ENCODE measurements around the gene ABI3BP.
A peak's percentile ranks its signal among the peaks of the same experiment; 100 is the strongest.

The ABI3BP gene

DNA sequence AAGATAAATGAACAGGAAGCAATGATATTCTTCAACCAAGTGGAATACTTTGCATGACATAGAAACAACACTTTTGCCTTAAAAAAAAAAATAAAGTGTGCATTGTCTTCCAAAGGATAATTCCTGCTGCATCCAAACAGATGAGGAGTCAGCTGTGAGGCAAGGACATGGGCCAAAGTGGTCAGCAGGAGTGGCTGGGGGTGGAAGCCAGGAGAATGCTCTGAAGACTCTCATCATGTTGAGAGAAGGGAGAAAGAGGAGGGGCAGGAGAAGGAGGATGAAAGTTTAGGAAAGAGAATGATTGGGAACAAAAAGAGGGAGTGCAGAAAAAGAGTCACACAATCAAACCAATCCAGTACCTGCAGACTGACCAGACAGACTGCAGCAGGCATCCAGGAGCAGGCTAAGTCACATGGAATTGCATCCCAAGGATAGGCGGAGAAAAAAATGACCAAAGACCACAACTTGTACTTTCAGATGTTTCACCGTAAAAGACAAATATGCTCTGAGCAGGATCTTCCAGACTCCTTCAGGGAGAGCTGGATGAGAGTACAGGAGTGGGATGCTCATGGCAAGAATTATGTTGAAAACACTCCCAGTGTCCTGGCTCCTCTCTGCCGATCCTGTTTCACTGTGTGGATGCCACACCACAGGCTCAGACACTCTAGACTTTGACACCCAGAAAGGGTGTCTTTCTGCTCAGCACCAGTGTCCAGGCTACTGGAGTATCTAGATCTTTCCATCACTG is 11.9 kb downstream of the ABI3BP start:
- no peak overlapping the region for H3K9ac ChIP-seq (ENCODE audit: low read length)
- H3K36me3 ChIP-seq (ENCODE audit: control insufficient read depth, insufficient read depth, low read length, severe bottlenecking), result no peaks in the 10 kb centered on the region
- H3K27me3 ChIP-seq (replicated peaks; ENCODE audit: control insufficient read depth, insufficient read depth, low read length), result no peaks in the 10 kb centered on the region
- DNase-seq (ENCODE audit: low read depth), result no peak
- no peaks in the 10 kb centered on the region for H3K9me3 ChIP-seq (ENCODE audit: control insufficient read depth, low read length)
- peaks cover 46% of the 10 kb centered on the region for H3K4me1 ChIP-seq (ENCODE audit: control insufficient read depth, insufficient read depth, low read length)
- no peak overlapping the region for H3K4me3 ChIP-seq (ENCODE audit: low read length)

GRCh38 chr3:100978011-100978659 is 15.1 kb downstream of the ABI3BP start:
- H3K4me1 ChIP-seq (ENCODE audit: control insufficient read depth, insufficient read depth, low read length), result peaks cover 50% of the 10 kb centered on the region
- H3K36me3 ChIP-seq (ENCODE audit: control insufficient read depth, insufficient read depth, low read length, severe bottlenecking), result no peaks in the 10 kb centered on the region
- H3K4me3 ChIP-seq (ENCODE audit: low read length), result no peak overlapping the region
- no peaks in the 10 kb centered on the region for H3K9me3 ChIP-seq (ENCODE audit: control insufficient read depth, low read length)
- no peak for DNase-seq (ENCODE audit: low read depth)
- no peaks in the 10 kb centered on the region for H3K27me3 ChIP-seq (replicated peaks; ENCODE audit: control insufficient read depth, insufficient read depth, low read length)
- H3K9ac ChIP-seq (ENCODE audit: low read length), result no peak overlapping the region

DNA sequence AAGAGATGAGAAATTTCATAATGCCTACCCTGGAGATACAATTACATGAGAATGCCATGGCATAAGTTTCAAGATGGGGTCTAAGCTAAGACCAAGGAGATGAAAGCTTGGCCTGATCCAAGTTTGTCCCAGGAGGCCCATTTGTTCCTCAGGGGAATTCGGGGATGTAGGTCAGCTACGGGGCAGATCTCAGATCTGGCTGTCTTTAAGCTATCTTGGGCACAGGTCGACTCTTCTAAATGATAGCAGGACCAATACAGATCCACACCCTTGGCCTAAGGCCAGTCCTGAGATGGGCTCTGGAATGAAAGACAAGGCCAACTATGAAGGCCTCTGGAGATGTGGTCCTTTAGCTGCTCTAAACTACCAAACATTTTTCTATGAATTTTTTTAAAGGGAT is 16.6 kb downstream of the ABI3BP start:
- H3K4me1 ChIP-seq (ENCODE audit: control insufficient read depth, insufficient read depth, low read length), result peaks cover 42% of the 10 kb centered on the region
- H3K27me3 ChIP-seq (replicated peaks; ENCODE audit: control insufficient read depth, insufficient read depth, low read length), result no peaks in the 10 kb centered on the region
- no peak overlapping the region for H3K9ac ChIP-seq (ENCODE audit: low read length)
- H3K9me3 ChIP-seq (ENCODE audit: control insufficient read depth, low read length), result no peaks in the 10 kb centered on the region
- H3K4me3 ChIP-seq (ENCODE audit: low read length), result no peak overlapping the region
- no peaks in the 10 kb centered on the region for H3K36me3 ChIP-seq (ENCODE audit: control insufficient read depth, insufficient read depth, low read length, severe bottlenecking)
- no peak for DNase-seq (ENCODE audit: low read depth)

GRCh38 chr3:100975714-100976113 is 17.5 kb downstream of the ABI3BP start:
- Histone ChIP-seq H3K9me3 (ENCODE audit: control insufficient read depth, low read length) (no peaks in the 10 kb centered on the region), H3K4me1 (ENCODE audit: control insufficient read depth, insufficient read depth, low read length) (peaks cover 38% of the 10 kb centered on the region), H3K9ac (ENCODE audit: low read length) (no peak overlapping the region), H3K36me3 (ENCODE audit: control insufficient read depth, insufficient read depth, low read length, severe bottlenecking) (no peaks in the 10 kb centered on the region), H3K4me3 (ENCODE audit: low read length) (no peak overlapping the region), H3K27me3 (replicated peaks; ENCODE audit: control insufficient read depth, insufficient read depth, low read length) (no peaks in the 10 kb centered on the region)
- no peak for DNase-seq (ENCODE audit: low read depth)

DNA sequence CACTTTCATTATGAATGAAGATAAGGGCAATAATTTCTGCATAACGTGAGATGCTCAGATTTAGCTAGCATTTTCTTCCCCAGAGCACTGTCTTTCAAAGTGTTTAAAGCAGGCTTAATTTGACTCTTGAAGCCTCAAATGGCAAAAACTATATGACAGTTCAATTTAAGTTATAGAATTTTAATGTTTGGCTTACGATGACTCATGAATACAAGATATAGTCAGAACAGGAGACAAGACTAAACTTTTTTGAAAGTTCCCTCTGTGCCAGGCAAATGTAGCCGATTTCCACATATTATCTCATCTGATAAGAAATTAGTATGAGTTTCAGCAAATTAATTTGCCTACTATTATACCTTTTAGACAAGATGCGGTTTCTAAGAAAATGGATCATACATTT is 19.6 kb downstream of the ABI3BP start:
- Histone ChIP-seq H3K27me3 (replicated peaks; ENCODE audit: control insufficient read depth, insufficient read depth, low read length) (no peaks in the 10 kb centered on the region), H3K4me3 (ENCODE audit: low read length) (no peak overlapping the region), H3K36me3 (ENCODE audit: control insufficient read depth, insufficient read depth, low read length, severe bottlenecking) (no peaks in the 10 kb centered on the region), H3K9me3 (ENCODE audit: control insufficient read depth, low read length) (no peaks in the 10 kb centered on the region), H3K9ac (ENCODE audit: low read length) (no peak overlapping the region), H3K4me1 (ENCODE audit: control insufficient read depth, insufficient read depth, low read length) (peaks cover 35% of the 10 kb centered on the region)
- DNase-seq (ENCODE audit: low read depth), result no peak

DNA sequence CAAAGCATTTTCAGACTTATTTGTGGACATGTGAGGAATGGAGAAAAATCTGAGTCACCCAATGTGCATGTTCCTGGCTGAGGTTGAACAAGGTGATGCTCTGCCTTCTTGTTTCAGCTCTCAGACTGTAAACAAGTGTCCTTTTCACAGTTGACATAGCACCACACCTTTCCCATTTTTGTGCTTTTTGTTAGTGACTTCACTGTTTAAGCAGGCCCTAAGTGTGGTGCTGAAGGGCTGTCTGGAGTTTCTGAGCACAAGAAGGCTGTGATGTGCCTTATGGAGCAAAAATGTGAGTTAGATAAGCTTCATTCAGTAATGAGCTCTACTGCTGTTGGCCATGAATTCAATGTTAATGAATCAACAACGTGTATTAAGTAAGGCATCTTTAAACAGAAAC is 20.4 kb downstream of the ABI3BP start:
- no peak for DNase-seq (ENCODE audit: low read depth)
- Histone ChIP-seq H3K4me3 (ENCODE audit: low read length) (no peak overlapping the region), H3K9ac (ENCODE audit: low read length) (no peak overlapping the region), H3K9me3 (ENCODE audit: control insufficient read depth, low read length) (no peaks in the 10 kb centered on the region), H3K36me3 (ENCODE audit: control insufficient read depth, insufficient read depth, low read length, severe bottlenecking) (no peaks in the 10 kb centered on the region), H3K4me1 (ENCODE audit: control insufficient read depth, insufficient read depth, low read length) (peaks cover 27% of the 10 kb centered on the region), H3K27me3 (replicated peaks; ENCODE audit: control insufficient read depth, insufficient read depth, low read length) (no peaks in the 10 kb centered on the region)

DNA sequence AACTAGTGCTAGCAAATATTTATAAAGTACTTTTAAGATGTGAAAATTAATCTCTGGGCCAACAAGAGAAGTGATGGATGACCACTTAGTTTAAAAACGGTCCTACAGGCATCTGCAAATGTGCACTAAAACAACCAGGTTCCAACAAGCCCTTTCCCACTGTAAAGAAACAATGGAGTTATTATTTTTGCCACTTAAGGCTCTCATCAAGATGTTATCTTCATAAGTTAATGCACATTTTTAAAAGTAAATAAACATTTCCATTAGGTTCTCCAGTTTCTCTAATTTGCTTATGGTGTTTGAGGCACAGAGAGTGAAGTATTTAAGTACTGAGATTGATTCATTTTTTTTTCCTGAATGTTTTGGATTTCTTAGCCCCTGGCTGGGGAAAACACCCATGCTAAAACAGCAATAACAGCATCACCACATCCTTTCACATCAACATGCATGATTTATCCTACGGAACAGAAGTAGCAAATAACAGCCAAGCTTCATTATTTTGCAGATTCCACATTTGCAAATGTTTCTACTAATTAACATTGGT is 20.8 kb downstream of the ABI3BP start:
- Histone ChIP-seq H3K27me3 (replicated peaks; ENCODE audit: control insufficient read depth, insufficient read depth, low read length) (no peaks in the 10 kb centered on the region), H3K36me3 (ENCODE audit: control insufficient read depth, insufficient read depth, low read length, severe bottlenecking) (no peaks in the 10 kb centered on the region), H3K4me3 (ENCODE audit: low read length) (no peak overlapping the region), H3K9me3 (ENCODE audit: control insufficient read depth, low read length) (no peaks in the 10 kb centered on the region), H3K9ac (ENCODE audit: low read length) (no peak overlapping the region), H3K4me1 (ENCODE audit: control insufficient read depth, insufficient read depth, low read length) (peaks cover 25% of the 10 kb centered on the region)
- DNase-seq (ENCODE audit: low read depth), result no peak

DNA sequence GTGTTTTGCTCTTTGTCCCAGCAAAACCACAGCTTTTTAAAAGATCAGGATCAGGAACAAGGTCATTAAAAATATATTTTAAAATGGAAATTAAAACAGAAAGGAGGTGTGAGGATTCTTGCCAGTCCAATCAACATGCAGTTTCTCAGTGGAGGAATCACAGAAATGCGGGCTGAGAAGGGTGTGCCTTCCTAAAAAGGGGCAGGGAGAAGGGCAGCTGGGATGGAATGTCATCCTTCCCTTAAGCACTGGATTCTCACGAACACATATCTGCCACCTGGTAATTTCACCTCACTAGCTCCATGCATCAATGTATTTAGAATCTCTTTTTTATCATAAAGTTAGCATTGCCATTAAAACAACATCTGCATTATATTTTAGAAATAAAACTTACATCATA is 21.4 kb downstream of the ABI3BP start:
- Histone ChIP-seq H3K27me3 (replicated peaks; ENCODE audit: control insufficient read depth, insufficient read depth, low read length) (no peaks in the 10 kb centered on the region), H3K36me3 (ENCODE audit: control insufficient read depth, insufficient read depth, low read length, severe bottlenecking) (no peaks in the 10 kb centered on the region), H3K9ac (ENCODE audit: low read length) (no peak overlapping the region), H3K4me3 (ENCODE audit: low read length) (no peak overlapping the region), H3K4me1 (ENCODE audit: control insufficient read depth, insufficient read depth, low read length) (peaks cover 25% of the 10 kb centered on the region), H3K9me3 (ENCODE audit: control insufficient read depth, low read length) (no peaks in the 10 kb centered on the region)
- DNase-seq (ENCODE audit: low read depth), result no peak

DNA sequence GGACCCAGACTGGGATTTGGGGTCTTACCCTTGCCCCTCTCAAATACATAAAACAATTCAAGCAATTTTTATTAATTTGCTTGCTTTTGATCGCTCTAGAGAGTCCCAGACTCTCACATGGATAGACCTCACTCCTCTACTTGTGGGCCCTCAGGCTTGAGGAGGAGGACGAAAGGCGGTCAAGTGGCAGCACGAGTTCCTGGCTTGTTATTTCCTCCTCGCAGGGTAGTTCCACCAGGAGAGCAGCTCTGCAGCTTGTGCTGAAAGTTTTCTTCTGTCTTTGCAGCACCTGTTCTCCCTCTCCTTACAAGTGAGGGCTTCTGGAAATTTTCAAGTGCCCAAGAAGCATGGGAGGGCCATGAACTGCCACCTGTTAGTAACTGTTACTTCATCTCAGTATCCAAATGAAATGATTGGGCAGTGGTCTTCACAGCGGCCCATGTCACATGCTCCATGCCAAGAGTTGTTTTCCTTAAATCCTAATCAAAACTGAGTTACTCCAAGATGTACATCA is 22.7 kb downstream of the ABI3BP start:
- Histone ChIP-seq H3K4me3 (ENCODE audit: low read length) (no peak overlapping the region), H3K36me3 (ENCODE audit: control insufficient read depth, insufficient read depth, low read length, severe bottlenecking) (no peaks in the 10 kb centered on the region), H3K9me3 (ENCODE audit: control insufficient read depth, low read length) (no peaks in the 10 kb centered on the region), H3K9ac (ENCODE audit: low read length) (no peak overlapping the region), H3K27me3 (replicated peaks; ENCODE audit: control insufficient read depth, insufficient read depth, low read length) (no peaks in the 10 kb centered on the region), H3K4me1 (ENCODE audit: control insufficient read depth, insufficient read depth, low read length) (peaks cover 22% of the 10 kb centered on the region)
- no peak for DNase-seq (ENCODE audit: low read depth)

- Histone ChIP-seq H3K9ac (ENCODE audit: low read length) (no peak overlapping the region), H3K4me1 (ENCODE audit: control insufficient read depth, insufficient read depth, low read length) (peaks cover 18% of the 10 kb centered on the region), H3K4me3 (ENCODE audit: low read length) (no peak overlapping the region), H3K9me3 (ENCODE audit: control insufficient read depth, low read length) (no peaks in the 10 kb centered on the region), H3K36me3 (ENCODE audit: control insufficient read depth, insufficient read depth, low read length, severe bottlenecking) (no peaks in the 10 kb centered on the region), H3K27me3 (replicated peaks; ENCODE audit: control insufficient read depth, insufficient read depth, low read length) (no peaks in the 10 kb centered on the region)
- DNase-seq (ENCODE audit: low read depth), result peak; percentile 63
Observed at GRCh38 chr3:100968932-100969906, 24.0 kb downstream of the ABI3BP start.

DNA sequence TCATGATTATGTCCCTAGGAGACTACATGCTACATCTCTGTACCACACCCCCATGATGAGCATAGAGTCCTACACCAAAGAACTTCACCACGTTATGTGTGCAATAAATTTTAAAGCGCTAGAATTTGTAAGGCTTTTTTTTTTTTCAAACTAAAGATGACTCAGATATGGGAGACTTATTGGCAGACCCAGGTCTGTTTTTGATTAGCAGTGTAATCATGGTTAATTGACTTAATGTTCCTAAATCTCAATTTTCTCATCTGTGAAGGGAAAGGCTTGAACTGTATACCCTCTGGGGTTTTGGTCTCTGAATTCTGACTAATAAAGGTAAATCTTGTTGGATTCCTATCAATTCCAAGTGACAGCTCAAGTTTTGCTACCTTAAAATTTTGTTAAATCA is 26.4 kb downstream of the ABI3BP start:
- H3K27me3 ChIP-seq (replicated peaks; ENCODE audit: control insufficient read depth, insufficient read depth, low read length), result no peaks in the 10 kb centered on the region
- H3K4me1 ChIP-seq (ENCODE audit: control insufficient read depth, insufficient read depth, low read length), result peaks cover 10% of the 10 kb centered on the region
- H3K9me3 ChIP-seq (ENCODE audit: control insufficient read depth, low read length), result no peaks in the 10 kb centered on the region
- no peak overlapping the region for H3K4me3 ChIP-seq (ENCODE audit: low read length)
- H3K36me3 ChIP-seq (ENCODE audit: control insufficient read depth, insufficient read depth, low read length, severe bottlenecking), result no peaks in the 10 kb centered on the region
- H3K9ac ChIP-seq (ENCODE audit: low read length), result no peak overlapping the region
- no peak for DNase-seq (ENCODE audit: low read depth)

Measured in adipocyte (in vitro differentiated cells).